Left ventricle myocardium inferior (tissue), 1 donor: ENCODE data around the gene SCIN. TPM values are rescaled to one million over a fixed set of nuclear protein-coding genes. Genes with fewer than 3 reads are reported as not detected.
"Not testable (repeated sequence)": the region's sequence is repeated elsewhere in the genome, so short reads cannot be mapped to it uniquely, and the experiment has no call there.

ENCODE experiments used
- DNase-seq: peaks from one replicate; pipeline ENCODE4 v3.0.0-alpha.2; 2020
- H3K27ac ChIP-seq: fragments of 200-600 bp; replicated peaks from 2 replicates; pipeline ENCODE4 v1.8.0; 2021
- H3K27me3 ChIP-seq: fragments of 200-600 bp; 2 replicates; pipeline ENCODE4 v1.8.0; 2021; ENCODE audit warnings: low read depth
- H3K36me3 ChIP-seq: fragments of 200-600 bp; 2 replicates; pipeline ENCODE4 v1.8.0; 2021
- H3K4me1 ChIP-seq: fragments of 200-600 bp; 2 replicates; pipeline ENCODE4 v1.8.0; 2021
- H3K4me3 ChIP-seq: fragments of 200-600 bp; 2 replicates; pipeline ENCODE4 v1.8.0; 2021; ENCODE audit warnings: mild to moderate bottlenecking, moderate library complexity
- H3K9me3 ChIP-seq: fragments of 200-600 bp; replicated peaks from 2 replicates; pipeline ENCODE4 v1.8.0; 2021
- CTCF ChIP-seq: fragments of 200-600 bp; IDR thresholded peaks from 2 replicates; pipeline ENCODE4 v1.8.0; 2021; ENCODE audit warnings: antibody characterized with exemption, mild to moderate bottlenecking, borderline replicate concordance
- intact Hi-C: fragments of 100-400 bp; cut with micrococcal nuclease; formaldehyde crosslinking; loops from one replicate; pipeline ENCODE4 v1.11.0; 2022
- total RNA-seq: library from RNA; stranded (reverse); fragmentation: NEBNext Ultra II Directional; extraction: Animal tissue kit (Norgen Biotek cat#: 25700); gene quantifications from one replicate; pipeline ENCODE4 v1.2.1, GENCODE V29; 2021
- donor health status: DM: no; HTN: yes; CAD: no; lungs with severe emphysema.

SCIN gene
- total RNA-seq, 1 donor from 2014 or later = not detected

GRCh38 chr7:12649348-12649747, 78.8 kb downstream of the SCIN start:
- TF ChIP-seq CTCF = no peak

GRCh38 chr7:12650080-12650479, 79.6 kb downstream of the SCIN start:
- H3K36me3 ChIP-seq = no peaks in the 10 kb centered on the region
- no peak overlapping the region for H3K27ac ChIP-seq
- H3K9me3 ChIP-seq = no peaks in the 10 kb centered on the region
- H3K4me3 ChIP-seq = no peak overlapping the region
- intact Hi-C loops = no loop called here
- no peak for TF ChIP-seq CTCF
- DNase-seq = no peak
- no peaks in the 10 kb centered on the region for H3K27me3 ChIP-seq
- no peaks in the 10 kb centered on the region for H3K4me1 ChIP-seq

More at GRCh38 chr7:12649348-12649747, 78.8 kb downstream of the SCIN start:
- no peaks in the 10 kb centered on the region for H3K36me3 ChIP-seq
- H3K4me3 ChIP-seq = no peak overlapping the region
- intact Hi-C loops = no loop called here
- no peaks in the 10 kb centered on the region for H3K4me1 ChIP-seq
- H3K27me3 ChIP-seq = no peaks in the 10 kb centered on the region
- no peak overlapping the region for H3K27ac ChIP-seq
- DNase-seq = no peak
- no peaks in the 10 kb centered on the region for H3K9me3 ChIP-seq

- H3K27ac ChIP-seq = no peak overlapping the region
- H3K4me1 ChIP-seq = no peaks in the 10 kb centered on the region
- TF ChIP-seq CTCF = no peak
- H3K9me3 ChIP-seq = no peaks in the 10 kb centered on the region
- DNase-seq = no peak
- intact Hi-C loops = no loop called here
- no peaks in the 10 kb centered on the region for H3K36me3 ChIP-seq
- no peaks in the 10 kb centered on the region for H3K27me3 ChIP-seq
- H3K4me3 ChIP-seq = no peak overlapping the region
These were observed 82.6 kb downstream of the SCIN start for GRCh38 chr7:12653110-12653509.

- DNase-seq = no peak
- intact Hi-C loops = no loop called here
- H3K4me3 ChIP-seq = no peak overlapping the region
- H3K27me3 ChIP-seq = no peaks in the 10 kb centered on the region
- no peaks in the 10 kb centered on the region for H3K9me3 ChIP-seq
- H3K36me3 ChIP-seq = no peaks in the 10 kb centered on the region
- no peaks in the 10 kb centered on the region for H3K4me1 ChIP-seq
- no peak overlapping the region for H3K27ac ChIP-seq
- no peak for TF ChIP-seq CTCF
These were observed 83.0 kb downstream of the SCIN start for GRCh38 chr7:12653518-12653917.

- no peak for TF ChIP-seq CTCF
- no peaks in the 10 kb centered on the region for H3K4me1 ChIP-seq
- intact Hi-C loops = no loop called here
- no peak overlapping the region for H3K27ac ChIP-seq
- no peaks in the 10 kb centered on the region for H3K27me3 ChIP-seq
- no peak overlapping the region for H3K4me3 ChIP-seq
- H3K36me3 ChIP-seq = no peaks in the 10 kb centered on the region
- no peaks in the 10 kb centered on the region for H3K9me3 ChIP-seq
- no peak for DNase-seq
These were observed 84.6 kb downstream of the SCIN start for GRCh38 chr7:12655161-12655560.

DNA sequence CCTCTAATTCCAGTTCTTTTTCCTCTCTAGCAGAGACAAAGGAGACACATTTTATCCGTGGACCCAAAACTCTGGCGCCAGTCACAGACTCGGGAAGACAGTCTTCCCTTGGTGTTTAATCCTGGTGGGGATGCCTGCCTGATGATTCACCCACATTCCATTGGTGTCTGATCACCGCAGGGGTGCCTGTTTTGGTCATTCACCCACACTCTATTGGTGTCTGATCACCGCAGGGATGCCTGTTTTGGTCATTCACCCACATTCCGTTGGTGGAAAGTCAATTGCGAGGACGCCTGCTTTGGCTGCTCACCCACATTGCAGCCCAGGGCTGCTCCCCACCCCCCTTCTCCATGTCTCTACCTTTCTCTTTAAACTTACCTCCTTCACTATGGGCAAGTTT, 89.9 kb downstream of the SCIN start:
- H3K4me3 ChIP-seq, DNase-seq, H3K27ac ChIP-seq, H3K27me3 ChIP-seq, H3K9me3 ChIP-seq, H3K36me3 ChIP-seq, H3K4me1 ChIP-seq, intact Hi-C loops: not testable (repeated sequence)

GRCh38 chr7:12660986-12661385, 90.5 kb downstream of the SCIN start:
- DNase-seq, H3K27ac ChIP-seq, H3K4me3 ChIP-seq, H3K27me3 ChIP-seq, intact Hi-C loops, H3K36me3 ChIP-seq, H3K9me3 ChIP-seq, H3K4me1 ChIP-seq: not testable (repeated sequence)
